ENCODE measurements around the gene TMEM235.
A peak's percentile ranks its signal among the peaks of the same experiment; 100 is the strongest.

GRCh38 chr17:78253946-78254672 lies 22.7 kb downstream of the TMEM235 start:
- no peak for TF ChIP-seq GATA2 (CRISPR knock-in tag; IDR thresholded peaks at IDR 0.05)
- TF ChIP-seq FOXM1 (IDR thresholded peaks at IDR 0.05; ENCODE audit: low read depth), result no peak
- no peak for TF ChIP-seq EP300 (IDR thresholded peaks at IDR 0.05; ENCODE audit: borderline replicate concordance in 1 of 2, low read depth in 1 of 2, low read length in 1 of 2)
- TF ChIP-seq CTCF (IDR thresholded peaks at IDR 0.05), result no peak
- TF ChIP-seq TAF1 (IDR thresholded peaks at IDR 0.05; ENCODE audit: borderline replicate concordance, low read depth, low read length), result peak; percentile 49; the same call in 1 of the 2 replicates
- TF ChIP-seq JUND (IDR thresholded peaks at IDR 0.05), result no peak

Measured in SK-N-SH (cell line).